ENCODE measurements around the gene SPP1.

DNA sequence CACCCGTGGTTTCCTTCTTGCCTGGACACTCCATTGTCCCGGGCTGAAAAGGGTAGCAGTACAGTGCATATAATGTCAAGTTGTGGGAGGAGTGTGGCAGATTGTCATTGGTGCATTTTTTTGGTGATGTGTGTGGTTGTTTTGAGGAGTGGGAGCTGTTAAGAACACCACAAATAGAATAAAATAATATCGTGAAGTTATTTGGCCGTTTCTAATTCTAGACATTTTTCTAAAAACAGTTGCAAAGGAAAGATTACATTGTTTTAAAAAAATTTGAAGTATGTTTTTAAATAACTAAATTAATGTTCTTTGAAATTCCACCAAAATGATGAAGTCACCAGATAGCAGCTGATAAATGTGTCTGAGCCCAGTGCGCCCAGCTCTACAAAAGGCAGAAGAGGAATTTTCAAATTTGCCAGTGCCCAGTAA lies 33.2 kb downstream of the SPP1 start:
- TF ChIP-seq, protein P1, sequence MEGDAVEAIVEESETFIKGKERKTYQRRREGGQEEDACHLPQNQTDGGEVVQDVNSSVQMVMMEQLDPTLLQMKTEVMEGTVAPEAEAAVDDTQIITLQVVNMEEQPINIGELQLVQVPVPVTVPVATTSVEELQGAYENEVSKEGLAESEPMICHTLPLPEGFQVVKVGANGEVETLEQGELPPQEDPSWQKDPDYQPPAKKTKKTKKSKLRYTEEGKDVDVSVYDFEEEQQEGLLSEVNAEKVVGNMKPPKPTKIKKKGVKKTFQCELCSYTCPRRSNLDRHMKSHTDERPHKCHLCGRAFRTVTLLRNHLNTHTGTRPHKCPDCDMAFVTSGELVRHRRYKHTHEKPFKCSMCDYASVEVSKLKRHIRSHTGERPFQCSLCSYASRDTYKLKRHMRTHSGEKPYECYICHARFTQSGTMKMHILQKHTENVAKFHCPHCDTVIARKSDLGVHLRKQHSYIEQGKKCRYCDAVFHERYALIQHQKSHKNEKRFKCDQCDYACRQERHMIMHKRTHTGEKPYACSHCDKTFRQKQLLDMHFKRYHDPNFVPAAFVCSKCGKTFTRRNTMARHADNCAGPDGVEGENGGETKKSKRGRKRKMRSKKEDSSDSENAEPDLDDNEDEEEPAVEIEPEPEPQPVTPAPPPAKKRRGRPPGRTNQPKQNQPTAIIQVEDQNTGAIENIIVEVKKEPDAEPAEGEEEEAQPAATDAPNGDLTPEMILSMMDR (IDR thresholded peaks at IDR 0.05), result no peak
- TF ChIP-seq POLR2AphosphoS5 (IDR thresholded peaks at IDR 0.05) (peak in 2 of 4 donors; percentile 11 to 43), POLR2A (IDR thresholded peaks at IDR 0.05) (no peak), EP300 (IDR thresholded peaks at IDR 0.05) (no peak)

All from sigmoid colon (tissue), 4 donors.